Measurements from ENCODE around the gene OAF.

DNA sequence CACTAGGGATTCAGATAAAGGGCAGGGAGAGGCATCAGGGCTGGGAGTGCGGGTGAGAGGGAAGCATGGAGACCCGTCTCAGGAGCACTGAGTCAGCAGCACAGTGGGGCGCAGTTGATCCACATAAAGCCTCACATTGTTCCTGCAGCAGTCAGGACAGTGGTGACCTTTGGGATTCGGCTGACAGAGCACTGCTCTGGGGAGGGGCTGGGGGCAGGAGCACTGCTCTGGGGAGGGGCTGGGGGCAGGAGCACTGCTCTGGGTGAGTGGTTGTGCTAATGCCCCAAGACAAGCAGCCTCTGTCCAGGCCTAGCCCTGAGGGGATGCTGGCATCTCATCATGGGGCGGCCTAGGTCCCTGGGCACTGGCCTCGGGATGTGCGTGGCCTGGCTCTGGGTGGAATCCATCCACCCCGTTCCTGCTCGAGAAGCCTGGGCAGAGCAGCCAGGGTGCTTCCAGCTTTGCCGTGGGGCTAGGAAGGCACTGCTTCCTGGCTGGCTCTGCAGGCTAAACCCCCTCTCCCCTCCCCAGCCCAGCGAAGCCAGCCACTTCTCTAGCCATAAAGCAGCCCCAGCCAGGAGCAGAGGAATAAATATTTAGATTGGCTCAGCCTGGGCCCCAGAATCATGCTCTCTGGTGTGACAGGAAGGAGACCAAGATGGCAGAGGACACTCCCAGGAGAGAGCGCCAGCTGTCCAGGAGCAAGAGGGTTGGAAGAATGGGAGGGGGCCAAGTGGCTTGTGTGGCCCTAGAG, 7.3 kb downstream of the OAF start:
- TF ChIP-seq, protein P1, sequence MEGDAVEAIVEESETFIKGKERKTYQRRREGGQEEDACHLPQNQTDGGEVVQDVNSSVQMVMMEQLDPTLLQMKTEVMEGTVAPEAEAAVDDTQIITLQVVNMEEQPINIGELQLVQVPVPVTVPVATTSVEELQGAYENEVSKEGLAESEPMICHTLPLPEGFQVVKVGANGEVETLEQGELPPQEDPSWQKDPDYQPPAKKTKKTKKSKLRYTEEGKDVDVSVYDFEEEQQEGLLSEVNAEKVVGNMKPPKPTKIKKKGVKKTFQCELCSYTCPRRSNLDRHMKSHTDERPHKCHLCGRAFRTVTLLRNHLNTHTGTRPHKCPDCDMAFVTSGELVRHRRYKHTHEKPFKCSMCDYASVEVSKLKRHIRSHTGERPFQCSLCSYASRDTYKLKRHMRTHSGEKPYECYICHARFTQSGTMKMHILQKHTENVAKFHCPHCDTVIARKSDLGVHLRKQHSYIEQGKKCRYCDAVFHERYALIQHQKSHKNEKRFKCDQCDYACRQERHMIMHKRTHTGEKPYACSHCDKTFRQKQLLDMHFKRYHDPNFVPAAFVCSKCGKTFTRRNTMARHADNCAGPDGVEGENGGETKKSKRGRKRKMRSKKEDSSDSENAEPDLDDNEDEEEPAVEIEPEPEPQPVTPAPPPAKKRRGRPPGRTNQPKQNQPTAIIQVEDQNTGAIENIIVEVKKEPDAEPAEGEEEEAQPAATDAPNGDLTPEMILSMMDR (IDR thresholded peaks at IDR 0.05) = no peak
- TF ChIP-seq EZH2 (IDR thresholded peaks at IDR 0.05; ENCODE audit: borderline replicate concordance, insufficient read depth, low read depth, low read length, poor library complexity, severe bottlenecking) = no peak
